ENCODE results near the gene STT3A.

- TF ChIP-seq, protein P1, sequence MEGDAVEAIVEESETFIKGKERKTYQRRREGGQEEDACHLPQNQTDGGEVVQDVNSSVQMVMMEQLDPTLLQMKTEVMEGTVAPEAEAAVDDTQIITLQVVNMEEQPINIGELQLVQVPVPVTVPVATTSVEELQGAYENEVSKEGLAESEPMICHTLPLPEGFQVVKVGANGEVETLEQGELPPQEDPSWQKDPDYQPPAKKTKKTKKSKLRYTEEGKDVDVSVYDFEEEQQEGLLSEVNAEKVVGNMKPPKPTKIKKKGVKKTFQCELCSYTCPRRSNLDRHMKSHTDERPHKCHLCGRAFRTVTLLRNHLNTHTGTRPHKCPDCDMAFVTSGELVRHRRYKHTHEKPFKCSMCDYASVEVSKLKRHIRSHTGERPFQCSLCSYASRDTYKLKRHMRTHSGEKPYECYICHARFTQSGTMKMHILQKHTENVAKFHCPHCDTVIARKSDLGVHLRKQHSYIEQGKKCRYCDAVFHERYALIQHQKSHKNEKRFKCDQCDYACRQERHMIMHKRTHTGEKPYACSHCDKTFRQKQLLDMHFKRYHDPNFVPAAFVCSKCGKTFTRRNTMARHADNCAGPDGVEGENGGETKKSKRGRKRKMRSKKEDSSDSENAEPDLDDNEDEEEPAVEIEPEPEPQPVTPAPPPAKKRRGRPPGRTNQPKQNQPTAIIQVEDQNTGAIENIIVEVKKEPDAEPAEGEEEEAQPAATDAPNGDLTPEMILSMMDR (conservative IDR thresholded peaks at IDR 0.05) = no peak
- no peak for TF ChIP-seq EZH2 (IDR thresholded peaks at IDR 0.05; ENCODE audit: low read depth)
Observed at GRCh38 chr11:125592305-125593113, at the start of gene STT3A.
